HepG2 (cell line): ENCODE data around the gene USP36. TPM values are rescaled to one million over a fixed set of nuclear protein-coding genes. Genes with fewer than 3 reads are reported as not detected.

Experiments used
- ATF6 ChIP-seq: sonication (generic); formaldehyde crosslinking; conservative IDR thresholded peaks from 2 replicates; pipeline ENCODE4 v1.4.0; 2020; ENCODE audit warnings: missing genetic modification reagents
- BCLAF1 ChIP-seq: fragments of 450-650 bp; IDR thresholded peaks from 2 replicates; pipeline ENCODE4 v1.6.1; 2017; ENCODE audit warnings: mild to moderate bottlenecking
- CENPX ChIP-seq: sonication (generic); formaldehyde crosslinking; IDR thresholded peaks from 2 replicates; pipeline ENCODE4 v1.9.0; 2021; ENCODE audit warnings: mild to moderate bottlenecking, missing genetic modification reagents, moderate library complexity
- DRAP1 ChIP-seq: IDR thresholded peaks from 2 replicates; pipeline ENCODE4 v1.6.1; 2016; ENCODE audit warnings: missing genetic modification reagents, missing compliant biosample characterization
- ERF ChIP-seq: IDR thresholded peaks from 2 replicates; pipeline ENCODE4 v1.6.1; 2018; ENCODE audit warnings: missing biosample characterization, missing genetic modification reagents
- FOXM1 ChIP-seq: sonication (generic); formaldehyde crosslinking; IDR thresholded peaks from 2 replicates; pipeline ENCODE4 v1.5.0; 2020; ENCODE audit warnings: missing genetic modification reagents
- GABPA ChIP-seq, 2 experiments: IDR thresholded peaks; 2 replicates each; pipeline ENCODE4 v1.6.1; 2011 to 2016; ENCODE audit warnings: low read depth in 2 of 2, low read length in 1 of 2, missing biosample characterization in 1 of 2, missing genetic modification characterization in 1 of 2
- GATA4 ChIP-seq: sonication (generic); IDR thresholded peaks from 2 replicates; pipeline ENCODE4 v1.6.1; 2016; ENCODE audit warnings: antibody characterized with exemption, low read depth, borderline replicate concordance
- HDAC6 ChIP-seq: fragments of 200-600 bp; sonication (generic); IDR thresholded peaks from 2 replicates; pipeline ENCODE4 v1.7.0; 2017; ENCODE audit warnings: mild to moderate bottlenecking, antibody characterized with exemption, low read length, low read depth
- KMT2A ChIP-seq: sonication (generic); formaldehyde crosslinking; IDR thresholded peaks from 2 replicates; pipeline ENCODE4 v1.4.0; 2020; ENCODE audit warnings: missing genetic modification reagents
- MNT ChIP-seq: fragments of 450-650 bp; IDR thresholded peaks from 2 replicates; pipeline ENCODE4 v1.6.1; 2016
- PATZ1 ChIP-seq: sonication (generic); formaldehyde crosslinking; IDR thresholded peaks from 2 replicates; pipeline ENCODE4 v1.4.0; 2020; ENCODE audit warnings: missing genetic modification reagents
- SMARCE1 ChIP-seq: fragments of 450-650 bp; IDR thresholded peaks from 2 replicates; pipeline ENCODE4 v1.6.1; 2017; ENCODE audit warnings: borderline replicate concordance
- ZBTB21 ChIP-seq: sonication (generic); formaldehyde crosslinking; IDR thresholded peaks from 2 replicates; pipeline ENCODE4 v1.4.0; 2020; ENCODE audit warnings: missing genetic modification reagents
- ZBTB8A ChIP-seq: sonication (generic); formaldehyde crosslinking; IDR thresholded peaks from 2 replicates; pipeline ENCODE4 v1.4.0; 2020; ENCODE audit warnings: mild to moderate bottlenecking, low read depth, missing genetic modification reagents, borderline replicate concordance
- ZEB1 ChIP-seq: IDR thresholded peaks from 2 replicates; pipeline ENCODE4 v1.6.1; 2012; ENCODE audit warnings: mild to moderate bottlenecking, low read depth, inconsistent platforms; ENCODE audit not compliant: insufficient replicate concordance
- ZNF264 ChIP-seq: sonication (generic); formaldehyde crosslinking; IDR thresholded peaks from 2 replicates; pipeline ENCODE4 v1.4.0; 2020; ENCODE audit warnings: missing genetic modification reagents
- ZNF3 ChIP-seq: IDR thresholded peaks from 2 replicates; pipeline ENCODE4 v1.7.0; 2017; ENCODE audit warnings: inconsistent platforms
- ZNF530 ChIP-seq: sonication (generic); formaldehyde crosslinking; IDR thresholded peaks from 2 replicates; pipeline ENCODE4 v1.5.0; 2020; ENCODE audit warnings: low read depth, mild to moderate bottlenecking, missing genetic modification reagents
- ZNF670 ChIP-seq: sonication (generic); formaldehyde crosslinking; IDR thresholded peaks from 2 replicates; pipeline ENCODE4 v1.8.0; 2022; ENCODE audit warnings: mild to moderate bottlenecking, missing genetic modification reagents, borderline replicate concordance
- ZNF776 ChIP-seq: sonication (generic); formaldehyde crosslinking; IDR thresholded peaks from 2 replicates; pipeline ENCODE4 v1.4.0; 2020; ENCODE audit warnings: mild to moderate bottlenecking, missing genetic modification reagents
- polyA plus RNA-seq, 8 experiments: library from polyadenylated mRNA; depleted of rRNA in 3 of 8; stranded (reverse) in 7 of 8; unstranded in 1 of 8; fragments of >200 nt; fragmentation: Illumina TruSeq in 4 of 8; extraction: Trizol in 4 of 8; gene quantifications; 2 replicates each; pipeline versions ENCODE4 v1.2.1 to v1.2.3, GENCODE V29; 2011 to 2016; ENCODE audit warnings: low read depth in 4 of 8, missing spikeins in 1 of 8, mixed read lengths in 1 of 8; ENCODE audit not compliant: insufficient read depth in 1 of 8
- total RNA-seq, 5 experiments: library from RNA; depleted of rRNA; stranded (reverse); fragments of >200 nt; fragmentation: Illumina TruSeq; extraction: Trizol; gene quantifications; 2 replicates each; pipeline ENCODE4 v1.2.3, GENCODE V29; 2016; ENCODE audit warnings: low read depth in 1 of 5

Gene USP36
- total and polyA plus RNA-seq, 2 of the 13 experiments (the other 11 are each of a cell fraction or from before 2014, with no cell fraction given), result 29.6 to 45.9 TPM

GRCh38 chr17:78840780-78841611 is at the start of gene USP36 (continued):
- peak; percentile 98 for TF ChIP-seq ERF (CRISPR knock-in tag)
- TF ChIP-seq ZNF776 (CRISPR knock-in tag), result peak; percentile 75; the same call in 1 of the 2 replicates
- no peak for TF ChIP-seq HDAC6
- TF ChIP-seq CENPX, result no peak
- no peak; the same call in 1 of the 2 replicates for TF ChIP-seq ZNF264
- TF ChIP-seq FOXM1 (CRISPR knock-in tag), result no peak
- TF ChIP-seq ZNF3 (CRISPR knock-in tag), result no peak
- TF ChIP-seq ZNF670 (CRISPR knock-in tag), result peak; percentile 84
- TF ChIP-seq DRAP1 (CRISPR knock-in tag), result peak; percentile 96
- no peak for TF ChIP-seq SMARCE1
- TF ChIP-seq ATF6 (CRISPR knock-in tag), result no peak; the same call in 1 of the 2 replicates
- peak; percentile 85 for TF ChIP-seq MNT
- TF ChIP-seq BCLAF1, result no peak
- TF ChIP-seq PATZ1 (CRISPR knock-in tag), result peak; percentile 80
- no peak for TF ChIP-seq ZNF530 (CRISPR knock-in tag)
- TF ChIP-seq ZBTB8A (CRISPR knock-in tag), result no peak; the same call in 1 of the 2 replicates
- TF ChIP-seq GABPA (IDR thresholded peaks at IDR 0.05; ENCODE audit: low read depth, low read length), result peak; percentile 61
- peak; percentile 86 for TF ChIP-seq GABPA (CRISPR knock-in tag; IDR thresholded peaks at IDR 0.05; ENCODE audit: low read depth)
- peak; percentile 66 for TF ChIP-seq KMT2A (CRISPR knock-in tag)
- TF ChIP-seq ZEB1, result peak; percentile 97
- peak; percentile 100 for TF ChIP-seq ZBTB21 (CRISPR knock-in tag)
- peak; percentile 64 for TF ChIP-seq GATA4
